ENCODE results near the gene DNAH17.

- no peak for TF ChIP-seq CTCF (IDR thresholded peaks at IDR 0.05)
- TF ChIP-seq POLR2A (IDR thresholded peaks at IDR 0.05) = no peak
These were observed 76.4 kb downstream of the DNAH17 start for GRCh38 chr17:78500806-78501205.
